Stomach (tissue), 9 donors: Measurements from ENCODE around the gene FFAR4. TPM values are rescaled to one million over a fixed set of nuclear protein-coding genes. Genes with fewer than 3 reads are reported as not detected.

Experiments
- DNase-seq, 2 donors: peaks; one replicate each; pipeline versions ENCODE4 v3.0.0 to v3.0.0-alpha.2; 2013 to 2019
- H3K27ac ChIP-seq, 5 donors: fragments of 200-600 bp in 4 of 5; sonication (generic) in 4 of 5; one replicate each; pipeline ENCODE4 v1.5.1; 2013 to 2019; ENCODE audit warnings: mild to moderate bottlenecking in 1 of 5, moderate library complexity in 1 of 5
- H3K27me3 ChIP-seq, 3 donors: fragments of 200-600 bp; sonication (generic); one replicate each; pipeline ENCODE4 v1.5.1; 2017 to 2019; ENCODE audit warnings: mixed run types in 1 of 3
- H3K36me3 ChIP-seq, 4 donors: fragments of 200-600 bp; sonication (generic); 1 replicate in 3 of 4; 2 replicates in 1 of 4; pipeline ENCODE4 v1.5.1; 2016 to 2019
- H3K4me1 ChIP-seq, 4 donors: fragments of 200-600 bp; sonication (generic); one replicate each; pipeline ENCODE4 v1.5.1; 2016 to 2019
- H3K4me3 ChIP-seq, 4 donors: fragments of 200-600 bp; sonication (generic) in 3 of 4; one replicate each; pipeline ENCODE4 v1.5.1; 2016 to 2019; ENCODE audit warnings: mild to moderate bottlenecking in 1 of 4
- H3K9me3 ChIP-seq, 4 donors: fragments of 200-600 bp; sonication (generic); one replicate each; pipeline ENCODE4 v1.5.1; 2016 to 2019
- CTCF ChIP-seq, 7 experiments: fragments of 450-650 bp in 4 of 7; fragments of 200-600 bp in 3 of 7; sonication (generic) in 3 of 7; IDR thresholded peaks; one replicate each; pipeline ENCODE4 v1.5.1; 2016 to 2019; ENCODE audit warnings: antibody characterized with exemption in 7 of 7, control low read depth in 2 of 7, mild to moderate bottlenecking in 1 of 7
- EP300 ChIP-seq: sonication (generic); formaldehyde crosslinking; IDR thresholded peaks from one replicate; pipeline ENCODE4 v1.6.1; 2017; ENCODE audit warnings: antibody characterized with exemption
- POLR2A ChIP-seq, 4 donors: fragments of 450-650 bp; IDR thresholded peaks; one replicate each; pipeline ENCODE4 v1.6.1; 2016; ENCODE audit warnings: antibody characterized with exemption in 4 of 4, control low read depth in 2 of 4, mild to moderate bottlenecking in 1 of 4, moderate library complexity in 1 of 4
- POLR2AphosphoS5 ChIP-seq, 3 donors: sonication (generic); formaldehyde crosslinking; IDR thresholded peaks; one replicate each; pipeline ENCODE4 v1.6.1; 2016; ENCODE audit warnings: antibody characterized with exemption in 3 of 3
- WGBS, 5 donors: extraction: QIAGEN DNeasy Blood & Tissue Kit in 3 of 5; methylation state at CpG; one replicate each; pipeline versions ENCODE4 v1.1.5 to v1.1.7; 2013 to 2018; 5-methylcytosine and 5-hydroxymethylcytosine counted together
- intact Hi-C: fragments of 100-400 bp; cut with DNase I; formaldehyde crosslinking; loops from one replicate; pipeline ENCODE4 v1.15.1; 2023; ENCODE audit warnings: low total_unique reads
- polyA plus RNA-seq, 3 donors: library from polyadenylated mRNA; stranded (reverse); fragments of 200-250 nt; gene quantifications; one replicate each; pipeline ENCODE4 v1.2.3, GENCODE V29; 2013
- total RNA-seq, 5 donors: library from RNA; depleted of rRNA; stranded (reverse); fragments of >200 nt; gene quantifications; one replicate each; pipeline versions ENCODE4 v1.1.0 to v1.2.3, GENCODE V29; 2014 to 2016
- donor health status: healthy with polysubstance abuse.
- donor health status: Bipolar disorder and iron deficiency.
- donor health status: healthy.

Gene FFAR4
- total and polyA plus RNA-seq, 8 donors: 0.08 to 2.0 (median 0.96) TPM; not detected in 4

GRCh38 chr10:93572606-93573005, 6.1 kb downstream of the FFAR4 start:
- peaks cover 0 to 46% (median 8%) of the 10 kb centered on the region in 3 donors for H3K27me3 ChIP-seq
- H3K36me3 ChIP-seq: no peaks in the 10 kb centered on the region
- 50 to 95% (median 87%) methylated on average over 2 of the region's 2 CpGs for WGBS, 5 donors
- peaks cover 4 to 39% (median 12%) of the 10 kb centered on the region in 4 donors for H3K4me1 ChIP-seq
- H3K27ac ChIP-seq: no peak overlapping the region
- no peak overlapping the region for H3K4me3 ChIP-seq
- H3K9me3 ChIP-seq: no peaks in the 10 kb centered on the region
- no peak for DNase-seq
- TF ChIP-seq POLR2AphosphoS5 (IDR thresholded peaks at IDR 0.05): no peak
- no peak for TF ChIP-seq POLR2A (IDR thresholded peaks at IDR 0.05)
- no peak for TF ChIP-seq EP300
- TF ChIP-seq CTCF (IDR thresholded peaks at IDR 0.05): no peak
- intact Hi-C loops: no loop called here

- H3K9me3 ChIP-seq: no peaks in the 10 kb centered on the region
- WGBS, 5 donors: 19 to 36% (median 27%) methylated on average over 10 of the region's 10 CpGs
- no peaks in the 10 kb centered on the region for H3K36me3 ChIP-seq
- peaks cover 0 to 39% (median 2%) of the 10 kb centered on the region in 3 donors for H3K27me3 ChIP-seq
- H3K4me1 ChIP-seq: peaks cover 4 to 39% (median 12%) of the 10 kb centered on the region in 4 donors
- H3K4me3 ChIP-seq: no peak overlapping the region
- TF ChIP-seq EP300: no peak
- TF ChIP-seq CTCF (IDR thresholded peaks at IDR 0.05): no peak
- TF ChIP-seq POLR2A (IDR thresholded peaks at IDR 0.05): no peak
- TF ChIP-seq POLR2AphosphoS5 (IDR thresholded peaks at IDR 0.05): no peak
- H3K27ac ChIP-seq: no peak overlapping the region
- peak in 1 of 2 donors; percentile 53 for DNase-seq
- intact Hi-C loops: no loop called here
Measured at GRCh38 chr10:93573051-93573909, 6.8 kb downstream of the FFAR4 start.

- intact Hi-C loops: no loop called here
- no peak overlapping the region for H3K27ac ChIP-seq
- WGBS, 5 donors: 46 to 70% (median 60%) methylated on average over 3 of the region's 3 CpGs
Measured at GRCh38 chr10:93573924-93574323, 7.5 kb downstream of the FFAR4 start.

GRCh38 chr10:93576888-93577287, 10.4 kb downstream of the FFAR4 start:
- no peak overlapping the region for H3K4me3 ChIP-seq
- DNase-seq: no peak
- no peaks in the 10 kb centered on the region for H3K36me3 ChIP-seq
- WGBS, 5 donors: 52 to 72% (median 55%) methylated on average over 3 of the region's 3 CpGs
- intact Hi-C loops: no loop called here
- H3K9me3 ChIP-seq: peaks cover 0 to 9% (median 6%) of the 10 kb centered on the region in 4 donors
- H3K27me3 ChIP-seq: peaks cover 0 to 24% (median 0%) of the 10 kb centered on the region in 3 donors
- H3K27ac ChIP-seq: peak overlapping the region in 2 of 5 donors; percentile 41 to 48
- TF ChIP-seq POLR2AphosphoS5 (IDR thresholded peaks at IDR 0.05) (no peak), EP300 (no peak), POLR2A (IDR thresholded peaks at IDR 0.05) (no peak), CTCF (IDR thresholded peaks at IDR 0.05) (no peak)
- peaks cover 4 to 40% (median 12%) of the 10 kb centered on the region in 4 donors for H3K4me1 ChIP-seq

More at GRCh38 chr10:93573924-93574323, 7.5 kb downstream of the FFAR4 start:
- peaks cover 0 to 33% (median 0%) of the 10 kb centered on the region in 3 donors for H3K27me3 ChIP-seq
- no peak for DNase-seq
- H3K4me3 ChIP-seq: no peak overlapping the region
- H3K36me3 ChIP-seq: no peaks in the 10 kb centered on the region
- peaks cover 4 to 45% (median 12%) of the 10 kb centered on the region in 4 donors for H3K4me1 ChIP-seq
- TF ChIP-seq POLR2AphosphoS5 (IDR thresholded peaks at IDR 0.05) (no peak), CTCF (IDR thresholded peaks at IDR 0.05) (no peak), EP300 (no peak), POLR2A (IDR thresholded peaks at IDR 0.05) (no peak)
- no peaks in the 10 kb centered on the region for H3K9me3 ChIP-seq
